ENCODE results near the gene LHFPL3.

DNA sequence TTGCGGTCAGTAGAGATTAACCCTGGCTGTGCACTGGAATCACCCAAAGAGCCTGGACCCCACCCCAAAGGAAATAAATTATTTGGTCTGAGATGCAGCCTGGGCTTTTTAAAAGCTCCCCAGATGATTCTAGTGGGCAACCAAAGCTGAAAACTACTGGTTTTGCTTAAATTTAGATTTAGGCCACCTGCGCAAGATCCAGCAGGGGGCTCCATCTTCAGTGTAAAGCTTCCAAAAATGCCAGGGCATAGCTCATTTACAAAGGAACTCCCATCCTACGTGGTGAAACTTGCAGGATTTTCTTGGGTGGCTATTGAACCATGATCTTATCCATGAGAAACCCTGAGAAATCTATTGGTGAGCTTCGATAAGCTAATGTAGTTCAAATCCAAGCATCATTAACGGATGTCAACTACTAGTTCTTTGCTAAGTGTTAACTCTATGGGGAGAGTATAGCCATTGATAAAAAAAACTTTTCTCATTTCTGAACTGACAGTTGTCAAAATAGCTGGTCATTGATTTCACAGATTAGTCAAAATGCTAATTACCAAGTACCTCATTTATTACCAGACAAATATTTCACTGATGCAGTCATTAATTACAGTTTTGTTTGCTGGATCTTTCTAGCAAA, 315.3 kb downstream of the LHFPL3 start:
- TF ChIP-seq CTCF (IDR thresholded peaks at IDR 0.05; ENCODE audit: low read depth, low read length) (peak; percentile 93), POLR2A (IDR thresholded peaks at IDR 0.05; ENCODE audit: extremely low read depth, insufficient read length) (no peak)
- TF ChIP-seq, protein P1, sequence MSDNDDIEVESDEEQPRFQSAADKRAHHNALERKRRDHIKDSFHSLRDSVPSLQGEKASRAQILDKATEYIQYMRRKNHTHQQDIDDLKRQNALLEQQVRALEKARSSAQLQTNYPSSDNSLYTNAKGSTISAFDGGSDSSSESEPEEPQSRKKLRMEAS (IDR thresholded peaks at IDR 0.05; ENCODE audit: low read depth, low read length) = peak; percentile 20; the same call in 1 of the 2 replicates
